HG02885 (cell line): ENCODE measurements around the gene CHRNB1.
"Not testable (repeated sequence)": the region's sequence is repeated elsewhere in the genome, so short reads cannot be mapped to it uniquely, and the experiment has no call there.

Experiments used
- ATAC-seq: cut with Tn5 transposase; IDR thresholded peaks from one replicate; pipeline ENCODE4 v1.9.1; 2021; ENCODE audit warnings: mild to moderate bottlenecking; ENCODE audit not compliant: unreplicated experiment, poor library complexity

CHRNB1 gene

GRCh38 chr17:7464081-7464480, 19.2 kb downstream of the CHRNB1 start:
- no peak for ATAC-seq

DNA sequence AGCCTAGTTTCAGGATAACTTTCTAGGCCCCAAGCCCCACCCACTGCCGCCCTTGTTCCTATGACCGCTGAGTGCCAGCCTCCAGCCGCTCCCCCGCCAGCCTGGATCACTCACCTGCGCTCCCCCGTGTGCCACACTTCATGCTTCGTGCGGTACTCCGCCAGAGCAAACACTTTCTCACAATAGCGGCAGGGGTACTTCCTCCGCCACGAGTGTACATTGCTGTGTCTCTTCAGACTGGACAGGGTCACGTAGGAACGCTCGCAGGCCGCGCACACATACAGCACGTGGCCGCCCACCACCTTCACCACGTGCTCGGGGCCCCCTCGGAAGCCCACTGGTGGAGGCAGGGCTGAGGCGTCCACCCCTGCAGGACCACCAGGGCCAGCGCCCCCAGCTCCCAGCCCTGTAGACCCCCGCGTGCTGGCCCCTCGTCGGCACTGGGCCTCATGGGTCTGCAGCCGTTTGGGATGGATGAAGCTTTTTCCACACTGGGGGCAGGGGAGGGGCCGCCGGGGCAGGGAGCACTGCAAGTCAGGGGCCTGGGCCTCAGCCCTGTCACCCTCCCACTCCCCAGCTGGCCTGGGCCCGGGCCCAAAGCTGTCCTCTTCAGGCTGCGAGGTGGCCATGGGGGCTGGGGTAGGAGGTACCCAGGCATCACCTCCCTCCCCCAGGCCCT, 20.9 kb downstream of the CHRNB1 start:
- no peak for ATAC-seq

DNA sequence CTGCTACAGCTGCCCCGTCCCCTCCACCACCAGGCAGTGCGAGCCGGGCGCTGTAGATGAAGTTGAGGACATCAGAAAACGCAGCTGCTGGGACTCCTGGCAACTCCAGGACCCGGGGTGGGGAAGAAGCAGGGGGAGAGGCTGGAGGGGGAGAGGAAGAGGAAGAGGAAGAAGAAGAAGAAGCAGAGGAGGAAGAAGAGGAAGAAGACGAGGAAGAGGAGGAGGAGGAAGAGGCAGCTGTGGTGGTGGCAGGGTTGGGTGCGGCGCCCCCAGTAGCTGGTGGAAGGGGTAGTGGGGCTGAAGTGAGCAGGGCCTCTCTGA, 21.4 kb downstream of the CHRNB1 start:
- no peak for ATAC-seq

- no peak for ATAC-seq
Measured at GRCh38 chr17:7466639-7467341, 21.9 kb downstream of the CHRNB1 start.

DNA sequence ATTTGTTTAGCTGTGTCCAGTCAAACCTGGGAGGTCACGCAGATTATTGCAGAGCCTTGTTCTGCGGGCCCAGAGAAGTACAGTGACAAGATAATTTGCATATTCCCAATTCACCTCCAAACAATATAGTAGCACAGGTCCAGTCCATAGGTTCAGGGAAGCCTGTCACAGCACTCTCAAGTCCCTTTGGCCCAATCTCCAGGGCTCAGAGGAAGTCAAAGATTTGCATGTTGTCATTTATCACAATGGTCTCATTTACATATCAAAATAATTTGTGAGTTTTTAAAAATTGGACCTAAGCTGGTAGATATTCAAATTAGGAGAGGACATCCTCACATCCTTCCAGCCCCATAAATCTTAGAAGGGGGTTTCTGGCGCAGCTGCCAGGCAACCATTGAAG, 22.6 kb downstream of the CHRNB1 start:
- no peak for ATAC-seq

- no peak for ATAC-seq
Measured at GRCh38 chr17:7468290-7468689, 23.4 kb downstream of the CHRNB1 start.

GRCh38 chr17:7468804-7469389, 24.0 kb downstream of the CHRNB1 start:
- no peak for ATAC-seq

DNA sequence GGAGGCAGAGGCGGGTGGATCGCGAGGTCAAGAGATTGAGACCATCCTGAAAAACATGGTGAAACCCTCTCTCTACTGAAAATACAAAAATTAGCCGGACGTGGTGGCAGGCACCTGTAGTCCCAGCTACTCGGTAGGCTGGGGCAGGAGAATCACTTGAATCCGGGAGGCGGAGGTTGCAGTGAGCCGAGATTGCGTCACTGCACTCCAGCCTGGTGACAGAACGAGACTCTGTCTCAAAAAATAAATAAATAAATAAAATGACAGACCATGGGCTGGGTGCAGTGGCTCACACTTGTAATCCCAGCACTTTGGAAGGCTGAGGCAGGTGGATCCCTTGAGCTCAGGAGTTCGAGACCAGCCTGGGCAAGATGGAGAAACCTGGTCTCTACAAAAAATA, 25.0 kb downstream of the CHRNB1 start:
- not testable (repeated sequence) for ATAC-seq

- ATAC-seq, result not testable (repeated sequence)
Measured at GRCh38 chr17:7470457-7470973, 25.7 kb downstream of the CHRNB1 start.

GRCh38 chr17:7471729-7472128, 26.9 kb downstream of the CHRNB1 start:
- ATAC-seq, result no peak

DNA sequence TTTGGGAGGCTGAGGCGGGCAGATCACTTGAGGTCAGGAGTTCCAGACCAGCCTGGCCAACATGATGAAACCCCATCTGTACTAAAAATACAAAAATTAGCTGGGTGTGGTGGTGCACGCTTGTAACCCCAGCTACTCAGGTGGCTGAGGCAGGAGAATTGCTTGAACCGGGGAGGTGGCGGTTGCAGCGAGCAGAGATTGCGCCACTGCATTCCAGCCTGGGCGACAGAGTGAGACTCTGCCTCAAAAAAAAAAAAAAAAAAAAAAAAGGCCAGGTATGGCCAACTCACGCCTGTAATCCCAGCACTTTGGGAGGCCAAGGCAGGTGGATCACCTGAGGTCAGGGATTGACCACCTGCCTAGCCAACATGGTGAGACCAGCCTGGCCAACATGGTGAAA, 29.9 kb downstream of the CHRNB1 start:
- ATAC-seq, result not testable (repeated sequence)

DNA sequence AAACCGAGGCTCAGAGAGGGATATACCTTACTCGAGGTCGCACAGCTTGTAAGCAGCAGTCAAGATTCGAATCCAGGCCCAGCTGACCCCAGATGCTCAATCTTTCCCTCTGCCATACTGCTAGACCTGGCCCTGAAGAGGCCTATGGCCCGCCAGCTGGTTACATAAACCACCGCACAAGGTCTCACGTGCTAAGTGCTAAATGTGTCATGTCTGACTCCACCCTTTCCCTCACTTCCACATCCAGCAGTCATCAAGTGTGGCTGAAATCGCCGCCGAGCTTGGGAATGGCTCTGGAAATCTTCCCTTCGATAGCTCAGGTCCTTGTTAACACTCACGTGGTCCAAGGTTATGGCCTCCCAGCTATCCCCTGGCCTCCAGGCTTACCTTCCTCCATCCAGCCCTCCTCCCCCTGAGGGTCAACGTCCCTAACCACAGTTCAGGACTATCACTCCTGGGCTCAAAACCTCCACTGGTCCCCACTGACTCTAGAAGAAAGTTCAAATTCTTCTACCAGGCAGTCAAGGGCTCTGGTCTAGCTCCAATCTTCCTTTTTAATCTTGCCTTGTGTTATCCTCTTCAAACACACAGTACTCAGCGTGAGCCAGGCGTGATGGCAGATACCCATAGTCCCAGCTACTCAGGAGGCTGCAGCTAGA, 31.0 kb downstream of the CHRNB1 start:
- ATAC-seq, result no peak

DNA sequence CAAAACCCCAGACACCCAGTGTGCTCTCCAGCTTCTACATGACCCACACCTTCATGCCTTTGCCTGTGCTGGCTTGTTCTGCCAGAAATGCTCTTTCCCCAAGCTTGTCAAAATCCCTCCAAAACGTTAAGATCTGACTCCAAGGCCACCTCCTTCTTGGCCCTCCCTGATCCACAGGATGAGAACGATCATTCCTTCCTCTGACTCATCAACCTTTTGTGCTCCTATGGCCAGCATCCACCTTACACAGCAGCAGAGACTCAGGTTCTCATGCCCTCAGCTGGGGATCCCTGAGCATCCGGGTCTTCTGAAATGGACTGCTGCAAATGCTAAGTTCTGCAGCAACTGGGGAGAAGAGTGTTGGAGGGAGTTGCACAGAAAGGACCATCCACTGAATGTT, 31.6 kb downstream of the CHRNB1 start:
- no peak for ATAC-seq

GRCh38 chr17:7476951-7477350, 32.1 kb downstream of the CHRNB1 start:
- no peak for ATAC-seq

DNA sequence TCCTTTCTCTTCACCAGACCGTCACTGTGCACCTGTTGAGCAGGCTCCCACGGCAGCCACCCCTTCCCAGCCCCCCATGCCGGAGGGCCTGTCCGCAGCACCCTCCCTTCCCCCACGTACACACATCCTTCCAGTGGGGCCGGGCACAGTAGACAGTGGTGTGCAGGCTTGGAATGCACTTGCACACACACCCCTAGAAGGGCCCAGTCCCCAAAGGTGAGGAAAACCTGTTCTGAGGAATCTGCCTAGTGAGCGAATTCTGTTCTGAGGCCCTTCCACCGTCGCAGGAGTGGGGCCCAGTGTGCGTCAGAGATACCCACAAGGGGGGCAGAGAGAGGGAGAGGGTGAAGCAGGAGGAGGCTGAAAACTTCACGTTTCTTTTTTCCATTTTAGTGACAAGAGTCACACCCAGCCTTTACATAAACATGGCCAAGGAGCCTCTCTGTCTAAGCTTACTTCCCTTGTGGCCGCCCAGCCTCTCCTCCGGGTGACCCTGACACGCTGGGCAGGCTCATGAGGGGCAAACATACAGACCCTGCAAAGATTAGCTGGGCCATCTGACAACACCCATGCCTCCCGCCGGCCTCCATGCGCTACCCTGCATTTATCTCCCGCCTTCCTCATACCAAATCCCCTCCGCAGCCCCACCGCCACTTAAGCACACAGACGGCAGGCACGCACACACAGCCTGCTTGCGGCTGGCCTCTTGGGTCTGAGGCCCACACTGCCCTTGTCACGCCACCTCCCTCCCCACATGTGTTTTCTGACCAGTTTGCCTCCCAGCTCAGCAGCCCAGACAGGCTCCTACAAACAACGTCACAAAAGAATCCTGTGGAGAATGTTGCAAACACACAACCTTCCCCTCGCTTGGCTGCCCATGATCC, 32.8 kb downstream of the CHRNB1 start:
- no peak for ATAC-seq

- ATAC-seq, result no peak
Measured at GRCh38 chr17:7478276-7479212, 33.7 kb downstream of the CHRNB1 start.

DNA sequence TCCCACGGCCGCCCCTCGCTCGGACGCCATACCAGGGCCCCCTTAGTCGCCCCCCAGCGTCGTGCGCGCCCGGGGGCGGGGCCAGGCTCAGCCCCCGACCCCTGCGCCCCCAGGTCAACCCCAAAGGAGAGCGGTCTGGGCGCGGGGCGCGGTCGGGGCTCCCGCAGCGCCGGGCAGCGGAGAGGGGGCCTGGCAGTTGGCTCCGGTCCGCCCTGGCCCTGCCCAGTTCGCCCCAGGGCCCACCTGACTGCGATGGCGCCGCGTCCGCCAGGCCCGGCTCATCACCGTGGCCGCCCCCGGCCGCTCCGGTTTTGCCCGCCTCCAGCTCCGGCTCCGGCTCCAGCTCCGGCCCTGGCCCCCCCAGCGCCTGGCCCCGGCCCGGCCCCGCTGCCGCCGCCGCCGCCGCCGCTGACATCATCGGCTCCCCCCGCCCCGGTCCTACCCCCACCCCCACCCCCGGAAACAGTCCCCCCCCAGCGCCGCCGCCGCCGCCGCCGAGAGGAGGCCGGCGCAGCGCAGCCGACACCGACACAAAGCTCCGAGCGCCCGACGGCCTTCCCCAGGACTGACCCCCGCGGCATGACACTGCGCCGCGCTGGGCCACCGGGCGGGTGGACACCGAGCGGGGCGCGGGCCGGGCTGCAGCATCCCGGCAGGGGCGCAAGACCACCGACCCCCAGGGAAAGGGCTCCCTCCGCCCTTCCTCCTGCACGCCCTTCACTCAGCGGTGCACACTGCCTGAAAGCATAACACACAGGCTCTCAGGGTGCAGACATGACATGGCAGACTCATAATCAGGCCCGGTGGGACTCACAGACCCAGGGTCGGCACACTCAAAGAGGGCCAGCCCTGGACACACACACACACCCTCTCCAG, 34.6 kb downstream of the CHRNB1 start, which contains the start of gene ZBTB4:
Gene ZBTB4, minus strand, starts transcription at position 419 of the 876 bp plus-strand sequence. CDS start 12,830 bp downstream, outside the sequence.
- no peak for ATAC-seq

DNA sequence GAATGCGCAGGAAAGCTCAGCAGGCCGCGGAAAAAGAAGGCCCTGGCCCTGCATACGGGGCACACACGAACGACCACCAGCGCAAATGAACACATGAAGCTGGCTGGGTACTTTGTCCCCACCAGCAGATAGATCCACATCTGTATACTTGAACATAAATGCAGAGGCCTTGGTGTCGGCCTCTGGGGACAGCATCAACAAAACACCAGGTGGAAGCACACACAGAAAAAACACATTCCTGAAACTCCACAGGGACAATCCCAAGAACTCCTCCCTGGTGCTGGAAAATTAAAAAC, 35.2 kb downstream of the CHRNB1 start:
- ATAC-seq, result no peak
